HCT116 (cell line): ENCODE measurements around the gene AP1S1. TPM values are rescaled to one million over a fixed set of nuclear protein-coding genes. Genes with fewer than 3 reads are reported as not detected.

ENCODE experiments used
- ATAC-seq: fragments of 200-7000 bp; cut with Tn5 transposase; 2 replicates; pipeline ENCODE4 v1.9.1; 2020; ENCODE audit warnings: mild to moderate bottlenecking, moderate library complexity
- BruUV-seq: library from RNA; stranded (reverse); fragments of 400-500 nt; replicated peaks from 2 replicates; lab custom pipeline; 2021; lab: Mats Ljungman, UMichigan
- CTCF ChIA-PET: fragments of 300-600 bp; sonication (Branson Sonifier 250); formaldehyde crosslinking; loops from one replicate; lab custom pipeline; 2021; ENCODE audit warnings: antibody characterized with exemption; lab: Charles Lee
- POLR2A ChIA-PET: fragments of 300-600, 350-600 bp; sonication (Branson Sonifier 250); formaldehyde crosslinking; loops from one replicate; lab custom pipeline; 2021; ENCODE audit warnings: antibody characterized with exemption; lab: Charles Lee
- RAD21 ChIA-PET, 2 experiments: fragments of 300-600 bp; sonication (Branson Sonifier 250); formaldehyde crosslinking; loops; one replicate each; lab custom pipeline; 2023; ENCODE audit warnings: low total read pairs in 2 of 2; ENCODE audit not compliant: uncharacterized antibody in 2 of 2, unreplicated experiment in 2 of 2, low non-redundant PET in 1 of 2; lab: Charles Lee
- DNase-seq: peaks from one replicate; pipeline ENCODE4 v3.0.0-alpha.2; 2010; ENCODE audit warnings: low read depth, low spot score
- H2AFZ ChIP-seq: fragments of 200-600 bp; shearing (Covaris generic), sonication (generic); 2 replicates; pipeline ENCODE4 v1.6.1; 2017; ENCODE audit warnings: low read depth, mixed run types, mixed read lengths, antibody characterized with exemption, low read length; ENCODE audit not compliant: poor library complexity, severe bottlenecking
- H3K27ac ChIP-seq: 2 replicates; pipeline ENCODE4 v1.5.1; 2012; ENCODE audit warnings: low read depth, low read length
- H3K27me3 ChIP-seq: fragments of 200-600 bp; sonication (generic); 2 replicates; pipeline ENCODE4 v1.6.1; 2016; ENCODE audit warnings: mixed run types, low read length, mixed read lengths; ENCODE audit not compliant: insufficient read depth
- H3K36me3 ChIP-seq, 2 experiments: fragments of 200-500 bp in 1 of 2; fragments of 200-600 bp in 1 of 2; sonication (Bioruptor generic) in 1 of 2; sonication (generic) in 1 of 2; 2 replicates each; pipeline versions ENCODE4 v1.5.1 to v1.6.1; 2014 to 2016; ENCODE audit warnings: low read length in 2 of 2, inconsistent platforms in 1 of 2, mixed read lengths in 1 of 2, mixed run types in 1 of 2; ENCODE audit not compliant: insufficient read depth in 2 of 2, control insufficient read depth in 1 of 2
- H3K4me1 ChIP-seq, 2 experiments: fragments of 200-600 bp in 1 of 2; sonication (generic) in 1 of 2; 2 replicates each; pipeline versions ENCODE4 v1.5.1 to v1.6.1; 2012 to 2017; ENCODE audit warnings: low read length in 2 of 2, inconsistent platforms in 1 of 2, mild to moderate bottlenecking in 1 of 2, mixed read lengths in 1 of 2, mixed run types in 1 of 2, moderate library complexity in 1 of 2; ENCODE audit not compliant: insufficient read depth in 2 of 2, control insufficient read depth in 1 of 2
- H3K4me2 ChIP-seq: fragments of 200-600 bp; sonication (generic); 2 replicates; pipeline ENCODE4 v1.6.1; 2017; ENCODE audit warnings: mixed run types, low read length, mixed read lengths
- H3K4me3 ChIP-seq, 2 experiments: fragments of 200-600 bp in 1 of 2; sonication (generic) in 1 of 2; replicated peaks in 1 of 2; 2 replicates each; pipeline ENCODE4 v1.5.1; 2011 to 2016; ENCODE audit warnings: low read length in 2 of 2, control low read depth in 1 of 2, low read depth in 1 of 2, mild to moderate bottlenecking in 1 of 2, mixed read lengths in 1 of 2, mixed run types in 1 of 2
- H3K79me2 ChIP-seq: fragments of 200-600 bp; sonication (generic); 2 replicates; pipeline ENCODE4 v1.6.1; 2017; ENCODE audit warnings: mild to moderate bottlenecking, mixed run types, low read length, moderate library complexity, mixed read lengths; ENCODE audit not compliant: insufficient read depth
- H3K9ac ChIP-seq: fragments of 200-600 bp; sonication (generic); 2 replicates; pipeline ENCODE4 v1.6.1; 2016; ENCODE audit warnings: low read length, mixed read lengths
- H3K9me2 ChIP-seq: fragments of 200-600 bp; sonication (generic), shearing (Covaris generic); 2 replicates; pipeline ENCODE4 v1.6.1; 2017; ENCODE audit warnings: mixed run types, mild to moderate bottlenecking, moderate library complexity; ENCODE audit not compliant: insufficient read depth
- H3K9me3 ChIP-seq, 2 experiments: fragments of 200-500 bp in 1 of 2; fragments of 200-600 bp in 1 of 2; sonication (Bioruptor generic) in 1 of 2; sonication (generic) in 1 of 2; 2 replicates each; pipeline ENCODE4 v1.6.1; 2014 to 2017; ENCODE audit warnings: low read length in 2 of 2, mixed read lengths in 2 of 2, inconsistent platforms in 1 of 2, low read depth in 1 of 2, mild to moderate bottlenecking in 1 of 2, mixed run types in 1 of 2, moderate library complexity in 1 of 2; ENCODE audit not compliant: control insufficient read depth in 1 of 2, insufficient read depth in 1 of 2
- H4K20me1 ChIP-seq: fragments of 200-600 bp; sonication (generic), shearing (Covaris generic); 2 replicates; pipeline ENCODE4 v1.6.1; 2017; ENCODE audit warnings: mixed run types, mild to moderate bottlenecking, moderate library complexity; ENCODE audit not compliant: insufficient read depth
- CBX3 ChIP-seq: IDR thresholded peaks from 2 replicates; pipeline ENCODE4 v1.6.1; 2012; ENCODE audit warnings: low read depth
- CEBPB ChIP-seq: IDR thresholded peaks from 2 replicates; pipeline ENCODE4 v1.6.1; 2012; ENCODE audit warnings: low read depth
- ELF1 ChIP-seq: IDR thresholded peaks from 2 replicates; pipeline ENCODE4 v1.6.1; 2012; ENCODE audit warnings: low read depth, borderline replicate concordance
- EZH2 ChIP-seq: fragments of 200-600 bp; sonication (generic); IDR thresholded peaks from 2 replicates; pipeline ENCODE4 v1.6.1; 2017; ENCODE audit warnings: antibody characterized with exemption, mixed run types
- POLR2AphosphoS5 ChIP-seq: IDR thresholded peaks from 2 replicates; pipeline ENCODE4 v1.6.1; 2011; ENCODE audit warnings: mild to moderate bottlenecking, low read depth, low read length, moderate library complexity
- RAD21 ChIP-seq: IDR thresholded peaks from 2 replicates; pipeline ENCODE4 v1.6.1; 2012; ENCODE audit warnings: low read depth, mild to moderate bottlenecking
- SIN3A ChIP-seq: IDR thresholded peaks from 2 replicates; pipeline ENCODE4 v1.6.1; 2012; ENCODE audit warnings: low read depth
- TCF7L2 ChIP-seq: IDR thresholded peaks from 2 replicates; pipeline ENCODE4 v1.7.0; 2011; ENCODE audit warnings: borderline replicate concordance, inconsistent platforms; ENCODE audit not compliant: insufficient read depth, insufficient read length; ENCODE audit errors: extremely low read depth
- YY1 ChIP-seq: IDR thresholded peaks from 2 replicates; pipeline ENCODE4 v1.6.1; 2011; ENCODE audit warnings: low read length, low read depth, moderate library complexity, mild to moderate bottlenecking; ENCODE audit not compliant: insufficient replicate concordance; ENCODE audit errors: extremely low read depth
- ZBTB33 ChIP-seq: IDR thresholded peaks from 2 replicates; pipeline ENCODE4 v1.6.1; 2011; ENCODE audit warnings: mild to moderate bottlenecking, low read length, moderate library complexity; ENCODE audit not compliant: insufficient replicate concordance; ENCODE audit errors: extremely low read depth
- ZFX ChIP-seq: fragments of 450-650 bp; IDR thresholded peaks from 2 replicates; pipeline ENCODE4 v1.6.1; 2017
- intact Hi-C: fragments of 100-400 bp; cut with micrococcal nuclease; formaldehyde crosslinking; loops from 2 replicates; pipeline ENCODE4 v1.10.0; 2022
- total RNA-seq: library from RNA; stranded (reverse); gene quantifications from one replicate; pipeline ENCODE4 v1.2.1, GENCODE V29; 2021; ENCODE audit not compliant: unreplicated experiment
- TF ChIP-seq, protein P1 (sequence below), 3 experiments: fragments of 200-600 bp in 1 of 3; sonication (generic) in 1 of 3; IDR thresholded peaks in 2 of 3; conservative IDR thresholded peaks in 1 of 3; 2 replicates each; pipeline ENCODE4 v1.5.1; 2012 to 2017; ENCODE audit warnings: low read depth in 2 of 3, low read length in 2 of 3, antibody characterized with exemption in 1 of 3, borderline replicate concordance in 1 of 3, control low read depth in 1 of 3, mild to moderate bottlenecking in 1 of 3, mixed read lengths in 1 of 3, mixed run types in 1 of 3, moderate library complexity in 1 of 3; ENCODE audit not compliant: insufficient read depth in 1 of 3
- TF ChIP-seq, protein P2 (sequence below): IDR thresholded peaks from 2 replicates; pipeline ENCODE4 v1.6.1; 2012

AP1S1 gene
- total RNA-seq, 1 experiment from 2014 or later = 130 TPM

DNA sequence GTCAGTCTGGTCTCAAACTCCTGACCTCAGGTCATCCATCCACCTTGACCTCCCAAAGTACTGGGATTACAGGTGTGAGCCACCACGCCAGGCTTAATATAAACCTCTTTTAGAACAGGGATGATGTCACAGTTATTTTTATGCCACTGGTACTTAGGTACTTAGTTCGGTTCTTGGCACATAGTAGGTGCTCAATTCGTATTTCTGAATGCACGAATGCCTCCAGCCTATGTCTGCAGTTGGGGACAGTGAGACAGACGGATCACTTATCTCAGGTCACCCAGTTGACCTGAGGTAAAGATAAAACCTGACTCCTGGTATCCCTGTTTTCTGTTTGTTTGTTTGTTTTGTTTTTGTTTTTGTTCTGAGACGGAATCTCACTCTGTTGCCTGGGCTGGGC is 31.9 kb downstream of the AP1S1 start:
- ChIA-PET CTCF (interaction anchor here (0.7 kb wide), 1 partner anchor 47 kb away, joined by 4 read pairs; no protein-coding TSS in a partner anchor), RAD21 (no interaction called here)
- no peak overlapping the region for H2AFZ ChIP-seq
- H3K36me3 ChIP-seq = no peaks in the 10 kb centered on the region
- no peak overlapping the region for H3K4me2 ChIP-seq
- H3K79me2 ChIP-seq = no peaks in the 10 kb centered on the region
- H3K9me3 ChIP-seq = no peaks in the 10 kb centered on the region
- H4K20me1 ChIP-seq = no peaks in the 10 kb centered on the region
- H3K9ac ChIP-seq = no peak overlapping the region
- no peak overlapping the region for H3K4me3 ChIP-seq
- H3K27me3 ChIP-seq = no peaks in the 10 kb centered on the region
- no peak for TF ChIP-seq EZH2
- no peak for TF ChIP-seq ELF1
- TF ChIP-seq, all 23 proteins: peak for 0
- H3K27ac ChIP-seq = no peak overlapping the region
- no TSS peak for BruUV-seq
- peaks cover 6 to 23% of the 10 kb centered on the region in 2 experiments; a peak in 3 of 4 replicates for H3K4me1 ChIP-seq
- no peak for DNase-seq
- intact Hi-C loops = no loop called here
- POLR2A ChIA-PET = interaction anchor here (1.7 kb wide), 1 partner anchor 31 kb away, joined by 4 read pairs; the partner anchor contains the start of gene PLOD3
- no peaks in the 10 kb centered on the region for H3K9me2 ChIP-seq
- ATAC-seq = no peak

DNA sequence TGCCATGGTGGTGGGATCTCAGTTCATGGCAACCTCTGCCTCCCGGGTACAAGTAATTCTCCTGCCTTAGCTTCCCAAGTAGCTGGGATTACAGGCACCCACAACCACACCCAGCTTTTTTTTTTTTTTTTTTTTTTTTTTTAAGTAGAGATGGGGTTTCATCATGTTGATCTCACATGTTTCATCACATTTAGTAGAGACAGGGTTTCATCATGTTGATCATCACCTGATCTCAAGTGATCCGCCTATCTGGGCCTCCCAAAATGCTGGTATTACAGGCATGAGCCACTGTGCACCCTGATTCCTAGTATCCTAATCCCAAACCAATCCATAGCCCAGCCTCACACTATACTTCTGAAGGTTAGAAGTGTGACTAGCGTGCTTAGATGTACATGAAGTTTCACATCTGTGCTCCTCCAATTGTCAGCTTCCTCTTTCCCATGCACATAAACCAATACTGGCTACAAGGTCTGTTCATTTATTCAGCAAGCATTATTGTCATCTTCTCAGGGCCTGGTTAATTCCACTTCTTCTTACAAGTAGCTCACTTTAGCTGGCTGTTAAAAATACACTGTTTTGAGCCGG is 32.7 kb downstream of the AP1S1 start:
- H3K36me3 ChIP-seq = no peaks in the 10 kb centered on the region
- H3K9ac ChIP-seq = no peak overlapping the region
- ATAC-seq (no peak), DNase-seq (no peak)
- BruUV-seq = no TSS peak
- intact Hi-C loops = no loop called here
- RAD21 ChIA-PET = interaction anchor here in 1 of 2 experiments (1.5 kb wide), 1 partner anchor 43 kb away, joined by 5 read pairs; no protein-coding TSS in a partner anchor
- H3K9me2 ChIP-seq = no peaks in the 10 kb centered on the region
- no peak overlapping the region for H3K4me3 ChIP-seq
- no peak overlapping the region for H3K27ac ChIP-seq
- POLR2A ChIA-PET = interaction anchor here (1.7 kb wide), 1 partner anchor 31 kb away, joined by 4 read pairs; the partner anchor contains the start of gene PLOD3
- CTCF ChIA-PET = interaction anchor here (0.7 kb wide), 1 partner anchor 46 kb away, joined by 4 read pairs; no protein-coding TSS in a partner anchor
- H2AFZ ChIP-seq = no peak overlapping the region
- H3K4me2 ChIP-seq = no peak overlapping the region
- H4K20me1 ChIP-seq = no peaks in the 10 kb centered on the region
- TF ChIP-seq, protein P1, sequence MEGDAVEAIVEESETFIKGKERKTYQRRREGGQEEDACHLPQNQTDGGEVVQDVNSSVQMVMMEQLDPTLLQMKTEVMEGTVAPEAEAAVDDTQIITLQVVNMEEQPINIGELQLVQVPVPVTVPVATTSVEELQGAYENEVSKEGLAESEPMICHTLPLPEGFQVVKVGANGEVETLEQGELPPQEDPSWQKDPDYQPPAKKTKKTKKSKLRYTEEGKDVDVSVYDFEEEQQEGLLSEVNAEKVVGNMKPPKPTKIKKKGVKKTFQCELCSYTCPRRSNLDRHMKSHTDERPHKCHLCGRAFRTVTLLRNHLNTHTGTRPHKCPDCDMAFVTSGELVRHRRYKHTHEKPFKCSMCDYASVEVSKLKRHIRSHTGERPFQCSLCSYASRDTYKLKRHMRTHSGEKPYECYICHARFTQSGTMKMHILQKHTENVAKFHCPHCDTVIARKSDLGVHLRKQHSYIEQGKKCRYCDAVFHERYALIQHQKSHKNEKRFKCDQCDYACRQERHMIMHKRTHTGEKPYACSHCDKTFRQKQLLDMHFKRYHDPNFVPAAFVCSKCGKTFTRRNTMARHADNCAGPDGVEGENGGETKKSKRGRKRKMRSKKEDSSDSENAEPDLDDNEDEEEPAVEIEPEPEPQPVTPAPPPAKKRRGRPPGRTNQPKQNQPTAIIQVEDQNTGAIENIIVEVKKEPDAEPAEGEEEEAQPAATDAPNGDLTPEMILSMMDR (IDR thresholded peaks at IDR 0.05 in 2 of 3, conservative IDR thresholded peaks at IDR 0.05 in 1 of 3; ENCODE audit: borderline replicate concordance in 1 of 3, insufficient read depth in 1 of 3, low read depth in 2 of 3, low read length in 2 of 3) = no peak
- no peak for TF ChIP-seq YY1
- TF ChIP-seq, protein P2, sequence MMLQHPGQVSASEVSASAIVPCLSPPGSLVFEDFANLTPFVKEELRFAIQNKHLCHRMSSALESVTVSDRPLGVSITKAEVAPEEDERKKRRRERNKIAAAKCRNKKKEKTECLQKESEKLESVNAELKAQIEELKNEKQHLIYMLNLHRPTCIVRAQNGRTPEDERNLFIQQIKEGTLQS = no peak
- no peak for TF ChIP-seq POLR2AphosphoS5
- no peak for TF ChIP-seq ZFX
- no peak for TF ChIP-seq RAD21
- TF ChIP-seq TCF7L2 = no peak
- no peak for TF ChIP-seq SIN3A
- TF ChIP-seq ZBTB33 = no peak
- no peak for TF ChIP-seq CBX3
- no peak for TF ChIP-seq CEBPB
- H3K9me3 ChIP-seq = no peaks in the 10 kb centered on the region
- H3K4me1 ChIP-seq = peaks cover 4 to 21% of the 10 kb centered on the region in 2 experiments; a peak in 3 of 4 replicates
- H3K27me3 ChIP-seq = no peaks in the 10 kb centered on the region
- no peaks in the 10 kb centered on the region for H3K79me2 ChIP-seq
